COLO829 (cell line): ENCODE data around the gene RPL18.
A peak's percentile ranks its signal among the peaks of the same experiment; 100 is the strongest.

ENCODE experiments used
- DNase-seq: peaks from one replicate; pipeline ENCODE4 v3.0.0; 2012; ENCODE audit warnings: low spot score

The RPL18 gene

GRCh38 chr19:48630296-48631063, 11.5 kb upstream of the RPL18 start:
- DNase-seq: no peak

DNA sequence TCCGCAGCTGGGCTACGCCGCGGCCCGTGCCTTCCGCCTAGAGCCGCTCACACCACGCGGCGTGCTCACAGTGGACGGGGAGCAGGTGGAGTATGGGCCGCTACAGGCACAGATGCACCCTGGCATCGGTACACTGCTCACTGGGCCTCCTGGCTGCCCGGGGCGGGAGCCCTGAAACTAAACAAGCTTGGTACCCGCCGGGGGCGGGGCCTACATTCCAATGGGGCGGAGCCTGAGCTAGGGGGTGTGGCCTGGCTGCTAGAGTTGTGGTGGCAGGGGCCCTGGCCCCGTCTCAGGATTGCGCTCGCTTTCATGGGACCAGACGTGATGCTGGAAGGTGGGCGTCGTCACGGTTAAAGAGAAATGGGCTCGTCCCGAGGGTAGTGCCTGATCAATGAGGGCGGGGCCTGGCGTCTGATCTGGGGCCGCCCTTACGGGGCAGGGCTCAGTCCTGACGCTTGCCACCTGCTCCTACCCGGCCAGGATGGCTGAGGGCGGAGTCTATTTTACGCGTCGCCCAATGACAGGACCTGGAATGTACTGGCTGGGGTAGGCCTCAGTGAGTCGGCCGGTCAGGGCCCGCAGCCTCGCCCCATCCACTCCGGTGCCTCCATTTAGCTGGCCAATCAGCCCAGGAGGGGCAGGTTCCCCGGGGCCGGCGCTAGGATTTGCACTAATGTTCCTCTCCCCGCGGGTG, 10.8 kb upstream of the RPL18 start:
- no peak for DNase-seq

- no peak for DNase-seq
Measured at GRCh38 chr19:48629297-48629598, 10.3 kb upstream of the RPL18 start.

- DNase-seq: no peak
Measured at GRCh38 chr19:48628486-48629296, 9.7 kb upstream of the RPL18 start.

DNA sequence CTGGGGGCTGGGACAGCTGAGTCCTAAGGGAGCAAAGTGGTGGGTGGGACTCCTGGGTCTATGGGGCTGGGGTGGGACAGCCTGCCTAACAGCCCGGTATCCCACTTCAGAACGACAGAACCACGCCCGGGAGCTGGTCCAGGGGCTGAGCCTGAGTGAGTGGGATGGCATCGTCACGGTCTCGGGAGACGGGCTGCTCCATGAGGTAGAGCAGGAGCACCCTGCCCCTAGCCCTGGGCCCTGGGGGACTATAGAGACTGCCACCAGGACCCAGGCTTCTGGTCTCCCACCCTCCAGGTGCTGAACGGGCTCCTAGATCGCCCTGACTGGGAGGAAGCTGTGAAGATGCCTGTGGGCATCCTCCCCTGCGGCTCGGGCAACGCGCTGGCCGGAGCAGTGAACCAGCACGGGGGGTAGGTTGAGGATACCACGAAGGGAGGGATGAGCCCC, 8.9 kb upstream of the RPL18 start:
- DNase-seq: no peak

DNA sequence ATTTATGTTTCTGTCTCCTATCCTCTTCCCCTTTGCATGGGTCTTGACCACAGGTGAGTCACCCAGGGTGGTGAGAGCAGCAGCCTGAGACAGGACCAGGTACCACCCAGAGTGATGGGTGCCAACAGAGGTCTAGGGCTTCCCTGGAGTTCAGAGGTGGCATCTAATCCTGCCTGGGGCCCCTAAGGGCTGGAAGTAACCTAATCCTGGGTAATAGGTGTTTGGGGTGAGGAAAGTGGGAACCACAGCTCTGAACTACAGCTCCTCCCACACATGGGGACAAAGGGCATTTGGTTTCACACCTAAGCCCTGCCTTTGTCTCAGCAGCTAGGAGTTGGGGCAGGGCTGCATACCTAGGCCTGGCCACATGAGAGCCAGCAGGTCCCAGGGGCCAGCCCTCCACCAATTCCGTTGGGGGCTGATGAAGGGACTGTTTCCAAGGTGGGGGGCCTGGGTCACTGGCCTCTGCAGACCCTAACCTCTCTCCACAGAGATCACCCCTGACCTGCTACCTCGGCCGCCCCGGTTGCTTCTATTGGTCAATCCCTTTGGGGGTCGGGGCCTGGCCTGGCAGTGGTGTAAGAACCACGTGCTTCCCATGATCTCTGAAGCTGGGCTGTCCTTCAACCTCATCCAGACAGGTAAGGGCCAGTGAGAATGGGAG, 8.4 kb upstream of the RPL18 start:
- no peak for DNase-seq

DNA sequence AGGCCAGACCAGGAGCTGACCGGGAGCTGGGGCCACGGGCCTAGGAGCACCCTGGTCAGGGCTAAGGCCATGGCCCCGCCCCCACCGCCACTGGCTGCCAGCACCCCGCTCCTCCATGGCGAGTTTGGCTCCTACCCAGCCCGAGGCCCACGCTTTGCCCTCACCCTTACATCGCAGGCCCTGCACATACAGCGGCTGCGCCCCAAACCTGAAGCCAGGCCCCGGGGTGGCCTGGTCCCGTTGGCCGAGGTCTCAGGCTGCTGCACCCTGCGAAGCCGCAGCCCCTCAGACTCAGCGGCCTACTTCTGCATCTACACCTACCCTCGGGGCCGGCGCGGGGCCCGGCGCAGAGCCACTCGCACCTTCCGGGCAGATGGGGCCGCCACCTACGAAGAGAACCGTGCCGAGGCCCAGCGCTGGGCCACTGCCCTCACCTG, 6.9 kb upstream of the RPL18 start:
- no peak for DNase-seq

GRCh38 chr19:48624791-48625723, 6.1 kb upstream of the RPL18 start:
- no peak for DNase-seq

DNA sequence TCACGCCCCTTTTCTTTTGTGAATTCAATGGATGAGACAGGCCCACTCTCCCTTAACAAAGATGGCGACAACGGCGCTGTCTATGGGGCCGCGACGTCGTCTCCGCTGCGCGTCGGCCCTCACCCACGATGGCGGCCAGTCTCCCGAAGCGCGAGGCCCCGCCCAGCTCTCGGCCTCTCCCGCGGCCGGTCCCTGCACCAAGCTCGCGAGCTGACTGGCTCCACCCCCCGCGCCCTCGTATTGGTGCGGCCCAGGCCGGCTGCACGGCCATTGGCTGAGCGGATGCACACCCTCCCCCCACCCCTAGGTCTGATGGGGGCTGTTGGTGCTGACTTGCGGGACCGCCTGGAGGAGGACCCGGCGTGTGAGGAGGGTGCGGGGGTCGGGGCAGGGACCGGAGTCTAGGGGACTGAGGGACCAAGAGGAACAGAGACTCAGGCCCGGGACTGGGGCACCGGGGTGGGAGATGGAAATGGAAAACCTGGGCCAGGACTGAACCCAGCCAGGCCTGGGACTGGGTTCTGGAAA, 5.2 kb upstream of the RPL18 start:
- peak; percentile 93 for DNase-seq

DNA sequence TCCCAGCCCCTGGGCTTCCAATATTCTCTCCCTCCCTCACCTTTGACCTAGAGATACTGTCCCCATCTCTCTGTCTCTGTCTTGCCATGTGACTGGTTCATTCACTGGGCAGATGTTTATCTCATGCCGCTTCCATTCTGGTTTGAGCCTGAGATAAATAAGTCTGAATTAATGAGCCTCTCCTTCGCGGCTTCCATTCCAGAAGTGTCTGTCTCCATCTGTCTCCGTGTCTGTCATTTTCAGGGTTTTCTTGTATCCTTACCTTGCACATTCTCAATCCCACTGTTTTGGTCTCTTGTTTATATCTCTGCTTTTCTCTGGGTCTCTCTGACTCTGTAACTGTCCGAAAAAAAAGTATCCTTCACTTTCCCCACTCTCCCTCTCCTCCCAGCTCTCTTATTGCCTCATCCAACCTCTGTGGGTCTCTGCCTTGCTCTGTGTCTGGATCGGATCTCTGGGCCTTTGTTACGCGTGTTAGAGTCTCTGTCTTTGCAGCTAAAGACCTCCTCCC, 4.6 kb upstream of the RPL18 start:
- no peak for DNase-seq

- no peak for DNase-seq
Measured at GRCh38 chr19:48619692-48620585, 961 bp upstream of the RPL18 start.

DNA sequence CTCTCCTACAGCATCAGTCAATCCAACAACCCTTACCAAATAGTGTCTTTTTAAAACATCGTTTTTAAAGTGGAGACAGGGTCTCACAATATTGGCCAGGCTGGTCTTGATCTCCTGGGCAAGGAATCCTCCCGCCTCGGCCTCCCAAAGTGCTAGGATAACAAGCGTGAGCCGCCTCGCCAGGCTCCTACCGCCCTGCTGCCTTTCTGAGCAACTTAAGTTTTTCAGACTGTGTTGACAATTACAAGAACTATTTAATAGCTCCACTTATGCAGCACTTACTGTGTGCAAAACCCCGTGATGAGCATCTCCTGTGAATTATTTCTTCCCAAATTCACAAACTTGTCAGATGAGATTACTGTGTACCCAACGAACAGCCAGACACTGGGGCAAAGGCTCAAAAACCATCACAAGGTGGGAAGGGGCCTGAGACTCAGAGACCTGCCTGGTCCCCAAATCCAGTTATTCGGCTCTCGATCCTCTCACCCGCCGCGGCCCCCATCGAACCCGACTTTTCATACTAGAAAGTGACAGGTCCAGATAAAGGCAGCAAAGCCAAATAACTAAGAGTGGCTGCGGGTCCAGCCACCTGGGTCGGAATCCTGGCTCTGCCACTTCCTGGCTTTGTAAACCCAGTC, 581 bp downstream of the RPL18 start:
- no peak for DNase-seq

DNA sequence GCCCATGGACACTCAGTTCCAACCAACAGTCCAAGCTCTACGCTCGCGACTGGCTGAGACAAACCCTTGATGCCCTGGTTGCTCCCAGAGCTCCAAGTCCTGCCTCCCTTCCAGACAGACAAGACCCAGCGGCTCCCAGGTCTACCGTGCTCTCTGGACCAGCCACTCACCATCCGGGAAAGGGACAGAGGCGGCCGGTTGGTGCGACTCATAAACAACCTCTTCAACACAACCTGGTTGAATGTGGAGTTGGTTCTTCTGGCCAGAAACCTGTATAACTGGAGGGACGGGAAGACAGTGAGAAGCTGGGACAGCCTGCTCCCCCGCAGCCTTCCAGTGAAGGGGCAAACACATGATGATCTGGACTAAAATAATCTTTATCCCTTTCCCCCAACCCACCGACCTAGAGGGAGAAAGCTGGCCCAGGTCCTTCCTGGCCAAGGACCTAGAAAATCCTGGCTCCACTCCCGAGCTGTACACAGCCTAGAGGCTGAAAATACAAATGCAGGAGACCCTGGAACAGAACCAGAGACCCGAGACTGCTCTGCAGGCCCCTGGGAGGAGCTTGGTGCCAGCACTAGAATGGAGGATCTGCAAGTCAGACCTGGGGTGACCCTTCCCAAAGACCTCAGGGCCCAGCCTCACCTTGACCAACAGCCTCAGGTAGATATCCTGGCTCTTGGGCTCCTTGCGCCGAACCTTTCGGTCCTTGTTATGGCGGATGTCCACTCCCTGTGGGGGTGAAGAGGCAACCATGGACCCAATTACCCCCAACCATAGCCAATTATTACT, 1.6 kb downstream of the RPL18 start:
- DNase-seq: no peak

DNA sequence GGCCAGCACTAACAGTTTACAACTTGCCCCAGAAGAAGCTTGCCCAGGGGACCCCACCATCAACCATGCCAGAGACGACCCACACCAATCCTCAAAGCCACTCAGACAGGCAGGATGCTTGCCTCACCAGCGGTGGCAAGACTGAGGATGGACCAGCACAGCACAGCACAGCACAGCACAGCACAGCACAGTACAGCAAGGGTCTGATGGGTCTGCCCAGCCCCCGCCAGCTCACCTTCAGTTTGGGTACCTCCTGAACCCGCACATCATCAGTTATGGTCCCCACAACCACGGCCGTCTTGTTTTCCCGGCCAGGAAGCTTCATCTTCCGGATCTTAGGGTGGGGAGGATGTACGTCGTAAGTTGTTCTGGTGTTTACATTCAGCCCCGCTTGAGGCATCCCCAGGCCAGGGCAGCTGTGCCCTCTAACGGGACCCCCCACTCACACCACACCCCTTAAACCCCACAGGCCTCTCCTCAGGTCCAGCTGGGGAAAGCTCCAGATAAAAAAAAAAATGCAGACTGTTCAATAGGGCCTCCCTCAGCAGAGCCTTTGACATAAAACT, 2.4 kb downstream of the RPL18 start:
- DNase-seq: no peak

GRCh38 chr19:48616041-48616436, 2.9 kb downstream of the RPL18 start:
- no peak for DNase-seq

DNA sequence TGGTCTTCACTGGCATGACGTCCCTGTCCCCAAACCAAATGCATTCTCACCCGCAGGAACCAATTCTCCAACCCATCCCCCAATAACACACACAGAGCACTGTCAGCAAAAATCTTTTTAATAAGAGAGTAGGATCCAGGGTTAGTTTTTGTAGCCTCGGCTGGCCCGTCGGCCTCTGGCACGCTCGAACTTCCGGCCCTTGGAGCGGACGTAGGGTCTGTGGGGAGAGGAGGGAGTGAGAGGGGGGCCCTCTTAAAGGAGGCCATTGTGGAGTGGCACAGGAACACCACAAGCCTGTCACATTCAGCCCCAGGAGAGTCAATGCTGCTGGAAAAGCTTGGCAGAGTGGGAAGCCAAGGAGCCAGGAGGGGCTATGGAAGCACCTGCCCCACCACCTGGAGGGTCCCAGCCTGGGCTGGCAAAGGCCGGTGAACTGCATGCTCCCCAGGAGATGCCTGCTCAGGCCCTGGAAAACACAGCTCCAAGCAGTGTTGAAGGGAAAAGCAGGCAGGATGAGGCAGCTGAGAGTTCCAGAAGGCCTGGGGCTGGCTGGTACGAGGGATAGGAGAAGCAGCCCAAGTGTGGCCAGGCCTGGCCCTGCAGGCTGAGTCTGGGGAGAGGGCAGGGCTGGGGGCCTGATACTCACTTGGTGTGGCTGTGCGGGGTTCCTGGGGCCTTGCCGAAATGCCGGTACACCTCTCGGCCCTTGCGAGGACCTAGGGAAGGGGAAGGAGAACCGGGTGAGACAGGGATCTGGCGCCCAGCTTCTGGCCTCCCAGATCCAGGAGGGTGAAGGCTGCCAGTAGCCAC, 3.5 kb downstream of the RPL18 start:
- DNase-seq: no peak
